ENCODE measurements around the gene XKR8. TPM values are rescaled to one million over a fixed set of nuclear protein-coding genes. Genes with fewer than 3 reads are reported as not detected.

Gene XKR8
- total RNA-seq, 2 experiments from 2014 or later, result 3.4 to 3.6 TPM

DNA sequence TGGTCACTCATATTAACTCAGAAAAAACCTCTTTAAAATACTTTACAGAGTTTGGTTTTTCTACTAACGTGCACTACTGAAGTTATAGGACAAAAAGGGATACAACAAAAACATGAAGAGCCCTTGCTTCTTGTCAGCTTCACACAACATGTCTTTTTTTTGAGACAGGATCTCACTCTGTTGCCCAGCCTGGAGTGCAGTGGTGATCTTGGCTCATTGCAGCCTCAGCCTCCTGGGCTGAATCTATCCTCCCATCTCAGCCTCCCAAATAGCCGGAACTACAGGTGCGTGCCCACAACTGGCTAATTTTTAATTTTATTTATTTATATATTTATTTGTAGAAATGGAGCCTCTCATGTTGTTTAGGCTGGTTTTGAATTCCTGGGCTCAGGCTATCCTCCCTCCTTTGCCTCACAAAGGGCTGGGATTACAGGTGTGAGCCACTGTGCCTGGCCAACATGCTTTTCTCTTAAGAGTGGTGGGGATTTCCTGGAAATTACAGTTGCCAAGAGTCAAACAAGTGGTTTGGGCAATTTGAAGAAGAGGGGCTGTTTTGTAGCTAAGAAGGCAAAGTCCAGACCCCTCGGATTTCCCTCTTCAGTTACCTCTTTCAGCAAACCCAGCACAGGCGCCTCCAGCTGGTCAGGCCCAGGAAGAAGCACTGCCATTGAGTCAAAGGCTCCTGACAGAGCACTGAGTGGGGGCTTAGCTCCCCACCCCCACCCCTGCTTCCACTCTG, 31.4 kb upstream of the XKR8 start:
- no peak overlapping the region for H3K27ac Mint-ChIP-seq
- DNase-seq, result no peak
- peaks cover 2% of the 10 kb centered on the region for H3K27me3 Mint-ChIP-seq
- CTCF ChIA-PET, result interaction anchor here (0.6 to 2.4 kb wide), 3 partner anchors 31 to 71 kb away, joined by 3 to 6 read pairs (median 4); no protein-coding TSS in a partner anchor
- POLR2A ChIA-PET, result no interaction called here
- H3K36me3 Mint-ChIP-seq (ENCODE audit: low read depth), result no peaks in the 10 kb centered on the region
- H3K4me1 Mint-ChIP-seq (ENCODE audit: low read depth), result no peaks in the 10 kb centered on the region
- TF ChIP-seq CTCF (IDR thresholded peaks at IDR 0.05), result no peak
- H3K4me3 Mint-ChIP-seq, result no peak overlapping the region
- no peaks in the 10 kb centered on the region for H3K9me3 Mint-ChIP-seq
- ATAC-seq, result no peak
- intact Hi-C loops (cut with micrococcal nuclease), result no loop called here

- H3K27me3 Mint-ChIP-seq, result peaks cover 14% of the 10 kb centered on the region
- ChIA-PET CTCF (interaction anchor here (1.6 to 2.7 kb wide), 2 partner anchors 9 to 45 kb away, joined by 3 to 13 read pairs; no protein-coding TSS in a partner anchor), POLR2A (interaction anchor here (0.5 to 0.7 kb wide), 2 partner anchors 9 to 137 kb away, joined by 3 read pairs; no protein-coding TSS in a partner anchor)
- intact Hi-C loops (cut with micrococcal nuclease), result no loop called here
- no peak for TF ChIP-seq CTCF (IDR thresholded peaks at IDR 0.05)
- ATAC-seq (no peak), DNase-seq (no peak)
- peaks cover 7% of the 10 kb centered on the region for H3K4me1 Mint-ChIP-seq (ENCODE audit: low read depth)
- H3K27ac Mint-ChIP-seq, result no peak overlapping the region
- H3K36me3 Mint-ChIP-seq (ENCODE audit: low read depth), result no peaks in the 10 kb centered on the region
- no peak overlapping the region for H3K4me3 Mint-ChIP-seq
- no peaks in the 10 kb centered on the region for H3K9me3 Mint-ChIP-seq
Observed at GRCh38 chr1:27931184-27931583, 28.6 kb upstream of the XKR8 start.

- Mint-ChIP-seq H3K4me1 (ENCODE audit: low read depth) (peaks cover 7% of the 10 kb centered on the region), H3K36me3 (ENCODE audit: low read depth) (no peaks in the 10 kb centered on the region), H3K27me3 (peaks cover 14% of the 10 kb centered on the region), H3K27ac (no peak overlapping the region), H3K4me3 (no peak overlapping the region), H3K9me3 (no peaks in the 10 kb centered on the region)
- ChIA-PET POLR2A (interaction anchor here (0.5 kb wide), 1 partner anchor 137 kb away, joined by 3 read pairs; no protein-coding TSS in a partner anchor), CTCF (interaction anchor here (0.9 to 2.7 kb wide), 3 partner anchors 9 to 45 kb away, joined by 3 to 13 read pairs (median 3); no protein-coding TSS in a partner anchor)
- ATAC-seq, result no peak
- intact Hi-C loops (cut with micrococcal nuclease), result no loop called here
- DNase-seq, result no peak
- no peak for TF ChIP-seq CTCF (IDR thresholded peaks at IDR 0.05)
Observed at GRCh38 chr1:27931759-27932158, 28.0 kb upstream of the XKR8 start.

GRCh38 chr1:27934818-27935549, 24.8 kb upstream of the XKR8 start, which contains the start of gene SMPDL3B:
Gene SMPDL3B, plus strand, starts transcription at chr1:27935000. Its CDS starts 184 bp downstream, at chr1:27935184.
- DNase-seq (no peak), ATAC-seq (peak; percentile 34)
- TF ChIP-seq CTCF (IDR thresholded peaks at IDR 0.05), result no peak
- Mint-ChIP-seq H3K9me3 (no peaks in the 10 kb centered on the region), H3K4me3 (peak within 1 kb of the TSS; percentile 62), H3K36me3 (ENCODE audit: low read depth) (no peaks in the 10 kb centered on the region), H3K27me3 (peaks cover 14% of the 10 kb centered on the region), H3K4me1 (ENCODE audit: low read depth) (peaks cover 9% of the 10 kb centered on the region), H3K27ac (no peak within 1 kb of the TSS)
- CTCF ChIA-PET, result interaction anchor here (1.3 to 1.5 kb wide), 2 partner anchors 37 to 77 kb away, joined by 3 read pairs; no protein-coding TSS in a partner anchor
- intact Hi-C loops (cut with micrococcal nuclease), result no loop called here
- POLR2A ChIA-PET, result no interaction called here

All from activated CD8-positive, alpha-beta T cell treated with anti-CD3 and anti-CD28 coated beads for 36 hours (primary cell).